Activated CD4-positive, CD25-positive, alpha-beta regulatory T cell (primary cell): ENCODE data around the gene PFKFB3.
"Not testable (repeated sequence)": the region's sequence is repeated elsewhere in the genome, so short reads cannot be mapped to it uniquely, and the experiment has no call there.

Experiments
- DNase-seq, 4 experiments: peaks; one replicate each; lab custom pipeline; 2025; lab: John Stamatoyannopoulos, UW

PFKFB3 gene

DNA sequence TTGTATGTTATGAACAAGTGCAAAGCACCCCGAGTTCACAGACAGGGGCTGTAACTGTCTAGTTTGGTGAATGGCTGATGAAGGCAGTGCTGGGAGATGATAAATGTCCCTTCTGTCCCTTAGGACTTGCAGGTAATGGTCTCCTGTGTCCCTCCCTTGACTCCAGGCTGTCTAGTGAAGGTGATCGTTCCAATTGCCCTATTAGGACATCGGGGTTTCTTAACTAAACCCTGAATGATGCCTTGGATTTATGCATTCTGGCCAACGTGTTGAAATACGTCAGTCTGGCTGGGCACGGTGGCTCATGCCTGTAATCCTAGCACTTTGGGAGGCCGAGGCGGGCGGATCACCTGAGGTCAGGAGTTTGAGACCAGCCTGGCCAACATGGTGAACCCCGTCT, 69.4 kb downstream of the PFKFB3 start:
- no peak for DNase-seq

GRCh38 chr10:6273351-6273750, 70.6 kb downstream of the PFKFB3 start:
- DNase-seq = no peak

- DNase-seq = no peak
Measured at GRCh38 chr10:6274040-6274439, 71.3 kb downstream of the PFKFB3 start.

- DNase-seq = no peak
Measured at GRCh38 chr10:6274484-6274883, 71.8 kb downstream of the PFKFB3 start.

GRCh38 chr10:6275022-6275997, 72.6 kb downstream of the PFKFB3 start:
- peak; percentile 46 to 72 (median 64) for DNase-seq

DNA sequence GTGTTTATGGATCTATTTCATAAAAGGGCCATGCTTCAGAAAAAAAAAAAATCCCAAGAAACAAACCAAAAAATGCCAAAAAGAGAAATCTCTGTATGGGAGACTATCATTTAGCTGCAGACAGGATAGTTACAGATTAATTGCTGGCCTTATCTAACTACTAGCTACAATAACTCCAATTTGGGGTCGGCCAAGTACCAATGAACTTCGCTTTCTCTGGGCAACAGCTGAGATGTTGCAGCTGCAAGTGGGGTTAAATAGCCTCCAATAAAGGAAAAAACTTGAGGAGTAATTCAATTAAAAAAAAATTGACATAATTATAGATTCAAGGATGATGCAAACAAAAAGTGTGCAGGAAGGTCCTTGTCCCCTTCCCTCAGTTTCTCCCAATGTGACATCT, 73.6 kb downstream of the PFKFB3 start:
- no peak for DNase-seq

DNA sequence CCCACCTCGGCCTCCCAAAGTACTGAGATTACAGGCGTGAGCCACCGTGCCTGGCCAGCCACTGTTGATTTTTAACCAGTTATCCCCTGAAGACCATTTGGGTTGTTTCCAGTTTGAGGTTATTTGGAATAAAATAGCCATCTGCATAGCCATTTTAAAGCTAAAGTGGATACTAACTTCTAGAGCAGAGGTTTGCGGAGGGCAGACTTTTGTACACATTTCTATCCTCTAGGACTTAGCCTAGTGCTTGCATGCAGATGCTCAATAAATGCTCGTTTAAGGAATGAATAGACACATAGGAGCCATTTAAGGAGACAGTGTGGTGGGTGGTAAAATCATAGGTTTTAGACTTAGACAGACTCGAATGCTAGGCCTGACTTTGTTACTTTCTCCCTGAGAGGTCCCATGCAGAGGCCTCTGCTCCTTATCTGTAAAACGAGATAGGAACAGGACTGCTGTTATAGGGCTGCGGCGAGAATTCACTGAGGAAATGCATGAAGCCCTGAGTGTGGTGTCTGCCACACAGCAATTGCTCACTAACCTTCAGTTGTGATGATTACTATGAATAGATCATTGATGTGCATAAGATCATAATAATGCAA, 75.9 kb downstream of the PFKFB3 start:
- DNase-seq = no peak

DNA sequence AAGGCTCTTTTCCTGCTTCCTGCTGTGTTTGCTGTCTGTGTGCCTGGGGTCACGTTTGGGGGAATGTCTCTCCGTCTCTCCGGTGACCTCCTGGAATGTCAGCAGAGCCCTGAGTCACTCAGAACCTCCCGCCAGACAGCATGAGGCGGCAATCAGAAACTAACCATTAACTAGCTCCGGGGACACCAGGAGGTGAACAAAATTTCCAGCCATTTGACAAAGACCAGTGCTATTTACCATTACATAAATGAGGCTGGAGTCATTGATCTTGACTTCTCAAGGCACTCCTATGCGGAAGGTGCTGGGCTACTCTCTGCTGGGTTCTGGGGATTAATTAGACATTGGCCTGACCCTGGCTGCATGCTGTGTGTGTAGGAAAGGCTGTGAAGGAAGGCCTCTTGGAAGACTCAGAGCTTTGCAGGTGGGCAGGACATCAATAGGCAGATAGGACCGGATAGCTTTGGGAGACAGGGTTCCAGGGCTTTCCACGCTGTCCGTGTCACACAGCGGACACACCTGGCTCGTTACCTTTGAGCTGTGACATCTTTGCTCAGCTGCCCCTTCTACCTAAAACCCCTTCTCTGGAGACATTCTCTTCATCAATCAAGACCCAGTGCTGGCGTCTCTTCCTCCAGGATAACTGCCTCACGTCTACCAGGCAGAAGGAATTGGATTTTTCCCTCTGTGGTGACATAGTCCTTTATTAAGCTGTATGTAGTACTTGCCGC, 77.0 kb downstream of the PFKFB3 start:
- DNase-seq = no peak

GRCh38 chr10:6280291-6280690, 77.6 kb downstream of the PFKFB3 start:
- no peak for DNase-seq

DNA sequence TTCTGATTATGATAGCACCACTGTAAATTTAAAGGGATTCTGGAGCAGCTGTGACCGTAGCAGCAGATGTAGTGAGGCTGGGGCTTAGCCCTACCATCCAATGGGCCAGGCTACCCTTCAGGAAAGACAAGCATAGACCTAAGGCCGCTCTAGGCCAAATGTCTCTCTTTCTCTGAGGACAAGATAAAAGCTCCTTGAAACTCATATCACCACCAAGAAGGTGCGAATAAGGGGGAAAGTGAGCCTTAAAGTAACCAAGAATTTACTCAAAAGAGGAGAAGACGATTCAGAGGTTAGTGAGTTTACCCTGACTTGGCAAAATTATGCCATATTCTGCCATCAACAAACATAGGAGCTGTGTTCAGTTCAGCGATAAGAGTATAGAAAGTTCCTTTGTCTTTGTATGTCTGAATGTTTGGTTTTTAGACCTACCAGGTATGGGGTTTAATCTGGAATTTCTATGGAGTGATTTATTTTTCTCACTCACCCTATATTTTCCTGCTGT, 79.8 kb downstream of the PFKFB3 start:
- no peak for DNase-seq

GRCh38 chr10:6283655-6284054, 80.9 kb downstream of the PFKFB3 start:
- DNase-seq = no peak

DNA sequence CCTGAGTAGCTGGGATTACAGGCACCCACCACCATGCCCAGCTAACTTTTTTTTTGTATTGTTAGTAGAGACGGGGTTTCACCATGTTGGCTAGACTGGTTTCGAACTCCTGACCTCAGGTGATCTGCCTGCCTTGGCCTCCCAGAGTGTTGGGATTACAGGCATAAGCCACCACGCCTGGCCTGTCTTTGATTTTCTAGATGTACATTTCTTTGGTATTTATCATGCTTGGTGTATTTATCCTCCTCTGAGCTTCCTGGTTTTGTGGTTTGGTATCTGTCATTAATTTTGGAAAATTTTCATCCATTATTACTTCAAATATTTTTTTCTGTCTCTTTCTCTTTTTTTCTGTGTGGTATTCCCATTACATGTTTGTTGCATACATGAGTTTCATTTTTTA, 87.9 kb downstream of the PFKFB3 start:
- not testable (repeated sequence) for DNase-seq

- no peak for DNase-seq
Measured at GRCh38 chr10:6292741-6293151, 90.0 kb downstream of the PFKFB3 start.

DNA sequence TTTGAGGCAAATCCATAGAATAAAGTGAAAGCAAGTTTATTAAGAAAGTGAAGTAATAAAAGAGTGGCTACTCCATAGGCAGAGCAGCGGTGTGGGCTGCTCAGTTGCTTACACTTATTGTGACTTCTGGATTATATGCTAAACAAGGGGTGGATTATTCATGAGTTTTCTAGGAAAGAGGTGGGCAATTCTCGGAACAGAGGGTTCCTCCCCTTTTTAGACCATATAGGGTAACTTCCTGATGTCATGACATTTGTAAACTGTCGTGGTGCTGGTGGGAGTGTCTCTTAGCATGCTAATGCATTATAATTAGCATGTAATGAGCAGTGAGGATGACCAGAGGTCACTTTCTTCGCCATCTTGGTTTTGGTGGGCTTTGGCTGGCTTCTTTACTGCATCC, 93.7 kb downstream of the PFKFB3 start:
- not testable (repeated sequence) for DNase-seq

DNA sequence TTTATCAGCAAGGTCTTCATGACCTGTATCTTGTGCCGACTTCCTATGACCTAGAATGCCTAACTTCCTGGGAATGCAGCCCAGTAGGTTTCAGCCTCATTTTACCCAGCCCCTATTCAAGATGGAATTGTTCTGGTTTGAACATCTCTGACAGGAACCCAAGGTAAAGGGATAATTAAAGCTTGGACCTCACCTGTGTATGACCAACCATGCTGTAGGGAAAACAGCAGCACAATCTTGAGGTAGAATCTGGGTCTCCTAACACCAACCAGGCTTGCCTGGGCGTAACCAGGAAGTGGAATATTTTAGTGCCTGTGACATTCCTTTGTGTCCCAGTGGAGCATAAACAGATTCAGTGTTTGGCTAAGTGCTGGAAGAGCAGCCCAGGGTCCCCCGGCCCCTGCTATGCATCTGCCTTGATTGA, 94.1 kb downstream of the PFKFB3 start:
- DNase-seq = no peak

DNA sequence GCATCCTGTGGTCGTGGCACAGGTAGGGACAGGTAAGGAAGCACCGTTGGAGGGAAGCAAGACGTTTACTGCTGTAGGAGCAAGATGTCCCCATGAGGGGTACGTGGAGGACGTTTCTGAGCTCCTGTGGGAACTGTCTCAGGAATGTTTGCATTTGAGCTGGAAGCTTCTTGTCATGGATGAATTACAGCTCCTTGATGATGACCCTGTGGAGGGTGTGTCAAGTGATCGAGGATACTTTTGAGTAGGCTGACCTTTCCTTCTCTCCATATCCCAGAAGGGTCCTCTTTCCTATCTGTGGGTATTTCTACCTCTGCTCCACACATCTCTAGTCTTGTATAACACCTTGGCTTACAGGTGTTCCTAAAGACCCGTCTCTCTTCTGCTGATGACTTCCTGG, 94.8 kb downstream of the PFKFB3 start:
- no peak for DNase-seq

- DNase-seq = no peak
Measured at GRCh38 chr10:6297951-6298381, 95.2 kb downstream of the PFKFB3 start.

- DNase-seq = no peak
Measured at GRCh38 chr10:6298428-6298827, 95.7 kb downstream of the PFKFB3 start.

DNA sequence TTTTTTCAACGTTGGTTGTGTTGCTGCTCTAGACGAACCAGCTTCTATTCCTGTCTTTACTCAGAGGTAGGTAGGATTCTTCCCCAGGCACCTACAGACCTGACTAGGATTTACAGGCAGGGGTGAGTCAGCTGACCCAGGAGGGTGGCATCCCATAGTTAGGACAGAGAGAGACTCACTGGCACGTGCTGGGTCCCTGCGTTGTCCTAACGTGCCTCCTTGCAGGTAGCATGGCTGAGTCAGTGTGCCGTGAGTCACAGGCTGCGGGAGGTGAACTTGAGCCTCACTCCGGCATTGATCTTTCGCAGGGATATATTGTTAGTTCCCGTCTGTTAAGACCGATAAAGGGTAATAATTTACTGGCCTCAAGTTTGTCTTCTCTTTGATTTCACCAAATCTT, 96.5 kb downstream of the PFKFB3 start:
- no peak for DNase-seq

GRCh38 chr10:6299743-6300105, 97.0 kb downstream of the PFKFB3 start:
- DNase-seq = no peak

DNA sequence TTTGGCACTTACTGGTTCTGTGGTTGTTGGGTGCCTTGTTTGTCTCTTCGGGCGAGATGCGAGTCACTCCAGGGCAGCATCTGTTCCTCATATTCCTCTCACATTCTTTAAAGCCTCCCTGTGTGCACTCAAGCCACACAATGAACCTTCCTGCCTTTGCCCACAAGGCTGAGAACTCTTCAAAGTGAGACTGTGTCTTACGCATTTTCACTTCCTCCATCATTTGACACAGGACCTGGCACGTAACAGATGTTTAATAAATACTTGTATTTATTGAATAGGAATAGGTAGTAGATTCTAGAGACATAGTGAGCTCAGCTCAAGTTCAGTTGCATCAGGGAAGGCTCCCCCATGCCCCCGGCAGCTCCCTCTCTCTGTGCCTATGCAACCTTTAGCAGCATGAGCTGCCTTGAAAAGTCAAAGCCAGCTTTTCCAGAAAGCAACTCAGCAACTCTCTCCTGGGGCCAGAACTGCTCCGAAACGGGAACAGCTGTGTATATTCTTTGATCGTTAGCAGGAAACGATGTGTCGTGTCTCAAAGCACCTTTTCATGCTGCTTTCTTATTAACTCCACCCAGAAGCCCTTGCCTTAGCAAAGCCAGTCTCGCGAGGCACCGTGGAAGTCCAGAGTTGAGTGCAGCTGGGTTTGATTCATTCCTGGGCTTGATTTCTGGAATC, 97.5 kb downstream of the PFKFB3 start:
- no peak for DNase-seq
